HepG2 (cell line): ENCODE data around the gene ANKS1A. TPM values are rescaled to one million over a fixed set of nuclear protein-coding genes. Genes with fewer than 3 reads are reported as not detected.

Experiments
- ATAC-seq: fragments of 200-7000 bp; cut with Tn5 transposase; 3 replicates; pipeline ENCODE4 v1.9.1; 2020; ENCODE audit warnings: mild to moderate bottlenecking, moderate library complexity
- BruUV-seq: library from RNA; stranded (reverse); fragments of 400-500 nt; replicated peaks from 2 replicates; lab custom pipeline; 2021; lab: Mats Ljungman, UMichigan
- CTCF ChIA-PET: fragments of 300-600 bp; formaldehyde crosslinking; extraction: SDS; loops from one replicate; lab custom pipeline; 2021; ENCODE audit warnings: low total read pairs, inconsistent platforms, low intra/inter-chr PET ratio; lab: Yijun Ruan, JAX
- POLR2A ChIA-PET: fragments of 350-600 bp; sonication (Branson Sonifier 250); formaldehyde crosslinking; loops from one replicate; lab custom pipeline; 2020; ENCODE audit warnings: antibody characterized with exemption, inconsistent platforms; lab: Yijun Ruan, JAX
- DNase-seq: peaks from one replicate; pipeline ENCODE4 v3.0.0-alpha.2; 2015; ENCODE audit warnings: low spot score
- FAIRE-seq: peaks from 3 replicates; lab custom pipeline; 2011; peaks lifted over from hg19 to GRCh38; lab: Jason Lieb, UNC
- H2AFZ ChIP-seq: one replicate; pipeline ENCODE4 v1.6.1; 2011; ENCODE audit warnings: low read length, inconsistent platforms
- H3K27ac ChIP-seq: fragments of 300-600 bp; 3 replicates; pipeline ENCODE4 v1.8.0; 2011; ENCODE audit warnings: mixed run types, mild to moderate bottlenecking, mixed read lengths, low read length, inconsistent platforms; ENCODE audit not compliant: insufficient read depth; ENCODE audit errors: extremely low read length
- H3K27me3 ChIP-seq, 2 experiments: fragments of 200-600 bp in 1 of 2; 2 replicates in 1 of 2; 3 replicates in 1 of 2; pipeline versions ENCODE4 v1.6.0 to v1.8.0; 2011; ENCODE audit warnings: low read length in 2 of 2, mild to moderate bottlenecking in 2 of 2, moderate library complexity in 2 of 2, inconsistent platforms in 1 of 2; ENCODE audit not compliant: insufficient read depth in 2 of 2, control insufficient read depth in 1 of 2
- H3K36me3 ChIP-seq, 2 experiments: fragments of 200-600 bp in 1 of 2; replicated peaks in 1 of 2; 2 replicates in 1 of 2; 3 replicates in 1 of 2; pipeline versions ENCODE4 v1.5.1 to v1.8.0; 2011; ENCODE audit warnings: low read length in 2 of 2, inconsistent platforms in 1 of 2; ENCODE audit not compliant: insufficient read depth in 2 of 2, control insufficient read depth in 1 of 2
- H3K4me1 ChIP-seq: 2 replicates; pipeline ENCODE4 v1.5.1; 2012; ENCODE audit warnings: low read length, inconsistent platforms; ENCODE audit not compliant: insufficient read depth
- H3K4me2 ChIP-seq: 2 replicates; pipeline ENCODE4 v1.6.0; 2011; ENCODE audit warnings: low read depth, low read length, inconsistent platforms
- H3K4me3 ChIP-seq, 3 experiments: fragments of 200-600 bp in 1 of 3; sonication (generic), shearing (Covaris generic) in 1 of 3; replicated peaks in 1 of 3; 2 replicates each; pipeline ENCODE4 v1.5.1; 2011 to 2016; ENCODE audit warnings: low read length in 3 of 3, inconsistent platforms in 2 of 3, low read depth in 2 of 3, mild to moderate bottlenecking in 2 of 3, control low read depth in 1 of 3, mixed read lengths in 1 of 3; ENCODE audit not compliant: insufficient read depth in 1 of 3
- H3K79me2 ChIP-seq: one replicate; pipeline ENCODE4 v1.6.1; 2011; ENCODE audit warnings: low read length, inconsistent platforms; ENCODE audit not compliant: insufficient read depth
- H3K9ac ChIP-seq: 2 replicates; pipeline ENCODE4 v1.6.0; 2011; ENCODE audit warnings: mild to moderate bottlenecking, low read depth, low read length, inconsistent platforms; ENCODE audit not compliant: insufficient read depth
- H3K9me3 ChIP-seq: 2 replicates; pipeline ENCODE4 v1.5.1; 2012; ENCODE audit warnings: mild to moderate bottlenecking, low read length
- H4K20me1 ChIP-seq: 2 replicates; pipeline ENCODE4 v1.6.0; 2011; ENCODE audit warnings: inconsistent platforms, mild to moderate bottlenecking, low read length, moderate library complexity; ENCODE audit not compliant: insufficient read depth
- CREM ChIP-seq, 2 experiments: sonication (generic) in 1 of 2; formaldehyde crosslinking in 1 of 2; IDR thresholded peaks; 2 replicates each; pipeline versions ENCODE4 v1.4.0 to v1.6.1; 2016 to 2020; ENCODE audit warnings: antibody characterized with exemption in 1 of 2, mild to moderate bottlenecking in 1 of 2, missing genetic modification reagents in 1 of 2
- GMEB2 ChIP-seq: IDR thresholded peaks from 2 replicates; pipeline ENCODE4 v1.6.1; 2016; ENCODE audit warnings: missing biosample characterization, missing genetic modification reagents, low read depth
- MTF1 ChIP-seq: sonication (generic); formaldehyde crosslinking; IDR thresholded peaks from 2 replicates; pipeline ENCODE4 v1.5.0; 2020; ENCODE audit warnings: missing genetic modification reagents
- U2AF1 ChIP-seq: fragments of 200-400 bp; formaldehyde crosslinking; optimal IDR thresholded peaks from 2 replicates; pipeline ENCODE3; 2017; ENCODE audit warnings: mild to moderate bottlenecking, low read depth, low read length
- ZBTB37 ChIP-seq: sonication (generic); formaldehyde crosslinking; IDR thresholded peaks from 2 replicates; pipeline ENCODE4 v1.4.0; 2020; ENCODE audit warnings: mild to moderate bottlenecking, missing genetic modification reagents
- ZNF552 ChIP-seq: sonication (generic); formaldehyde crosslinking; IDR thresholded peaks from 2 replicates; pipeline ENCODE4 v1.9.0; 2022; ENCODE audit warnings: missing genetic modification reagents, mild to moderate bottlenecking, borderline replicate concordance
- ZNF720 ChIP-seq: sonication (generic); formaldehyde crosslinking; IDR thresholded peaks from 2 replicates; pipeline ENCODE4 v1.4.0; 2020; ENCODE audit warnings: missing genetic modification reagents
- ZNF724P ChIP-seq: sonication (generic); formaldehyde crosslinking; IDR thresholded peaks from 2 replicates; pipeline ENCODE4 v1.8.0; 2022; ENCODE audit warnings: missing genetic modification reagents, borderline replicate concordance
- ZNF761 ChIP-seq: sonication (generic); formaldehyde crosslinking; conservative IDR thresholded peaks from 2 replicates; pipeline ENCODE4 v1.4.0; 2020; ENCODE audit warnings: mild to moderate bottlenecking, missing genetic modification reagents
- WGBS: methylation state at CpG from one replicate; pipeline ENCODE4 v1.1.6; 2017; ENCODE audit warnings: low lambda C conversion rate; 5-methylcytosine and 5-hydroxymethylcytosine counted together
- in situ Hi-C: cut with HindIII; loops from 2 replicates; pipeline ENCODE4 v1.10.0; 2017; ENCODE audit warnings: low pct_unique_long_range_greater_than_20kb; ENCODE audit not compliant: extremely low pct_ligation_motif_present
- intact Hi-C: fragments of 100-400 bp; cut with micrococcal nuclease; formaldehyde crosslinking; loops from one replicate; pipeline ENCODE4 v1.10.0; 2022; ENCODE audit not compliant: unreplicated experiment
- polyA plus RNA-seq, 8 experiments: library from polyadenylated mRNA; depleted of rRNA in 3 of 8; stranded (reverse) in 7 of 8; unstranded in 1 of 8; fragments of >200 nt; fragmentation: Illumina TruSeq in 4 of 8; extraction: Trizol in 4 of 8; gene quantifications; 2 replicates each; pipeline versions ENCODE4 v1.2.1 to v1.2.3, GENCODE V29; 2011 to 2016; ENCODE audit warnings: low read depth in 4 of 8, missing spikeins in 1 of 8, mixed read lengths in 1 of 8; ENCODE audit not compliant: insufficient read depth in 1 of 8
- total RNA-seq, 5 experiments: library from RNA; depleted of rRNA; stranded (reverse); fragments of >200 nt; fragmentation: Illumina TruSeq; extraction: Trizol; gene quantifications; 2 replicates each; pipeline ENCODE4 v1.2.3, GENCODE V29; 2016; ENCODE audit warnings: low read depth in 1 of 5

ANKS1A gene
- total and polyA plus RNA-seq, 2 of the 13 experiments (the other 11 are each of a cell fraction or from before 2014, with no cell fraction given): 7.2 to 15.1 TPM

GRCh38 chr6:35031611-35032529 lies 142.8 kb downstream of the ANKS1A start (continued):
- 0 out of 2 replicates have a peak, but pooled peaks have one; percentile 2 for TF ChIP-seq ZNF761

GRCh38 chr6:35033683-35034082 lies 144.6 kb downstream of the ANKS1A start:
- FAIRE-seq: no peak
- DNase-seq: no peak
- no peak overlapping the region for H3K27ac ChIP-seq
- ChIA-PET CTCF (no interaction called here), POLR2A (interaction anchor here (0.6 kb wide), 1 partner anchor 1861 kb away, joined by 3 read pairs; no protein-coding TSS in a partner anchor)
- no peak overlapping the region for H3K4me3 ChIP-seq
- intact Hi-C loops: no loop called here
- H3K36me3 ChIP-seq: peaks cover 4 to 8% of the 10 kb centered on the region in 2 experiments; a peak in 3 of 5 replicates
- 95% methylated on average over 6 of the region's 6 CpGs for WGBS
- H3K9ac ChIP-seq: no peak overlapping the region
- H3K4me1 ChIP-seq: peaks cover 19% of the 10 kb centered on the region
- no peaks in the 10 kb centered on the region for H3K9me3 ChIP-seq
- no TSS peak for BruUV-seq
- no peaks in the 10 kb centered on the region for H3K27me3 ChIP-seq
- in situ Hi-C loops: no loop called here
- no peak overlapping the region for H3K4me2 ChIP-seq
- no peaks in the 10 kb centered on the region for H4K20me1 ChIP-seq
- TF ChIP-seq U2AF1 (no peak), CREM (IDR thresholded peaks at IDR 0.05) (no peak), CREM (CRISPR knock-in tag; IDR thresholded peaks at IDR 0.05) (no peak), ZNF720 (CRISPR knock-in tag) (no peak), ZNF552 (no peak), GMEB2 (CRISPR knock-in tag) (no peak), MTF1 (CRISPR knock-in tag) (no peak), ZBTB37 (CRISPR knock-in tag) (no peak), ZNF724P (CRISPR knock-in tag) (no peak)
- TF ChIP-seq, all 625 proteins: peak for 0
- no peak overlapping the region for H2AFZ ChIP-seq
- ATAC-seq: no peak
- no peaks in the 10 kb centered on the region for H3K79me2 ChIP-seq
